ENCODE results near the gene STK39. TPM values are rescaled to one million over a fixed set of nuclear protein-coding genes. Genes with fewer than 3 reads are reported as not detected.
A peak's percentile ranks its signal among the peaks of the same experiment; 100 is the strongest.
"Not testable (repeated sequence)": the region's sequence is repeated elsewhere in the genome, so short reads cannot be mapped to it uniquely, and the experiment has no call there.

The STK39 gene
- total RNA-seq, result 13.8 and 19.3 TPM in 2 replicates

GRCh38 chr2:168247341-168248261 is at the start of gene STK39:
Gene STK39, minus strand, starts transcription at chr2:168247595. Its CDS starts 160 bp downstream, at chr2:168247435.
- peak; percentile 59 for DNase-seq (ENCODE audit: low read depth)

- DNase-seq (ENCODE audit: low read depth), result no peak
These were observed 47.7 kb upstream of the STK39 start for GRCh38 chr2:168295051-168295450.

- no peak for DNase-seq (ENCODE audit: low read depth)
These were observed 47.0 kb upstream of the STK39 start for GRCh38 chr2:168294409-168294808.

- no peak for DNase-seq (ENCODE audit: low read depth)
These were observed 46.4 kb upstream of the STK39 start for GRCh38 chr2:168293766-168294165.

- no peak for DNase-seq (ENCODE audit: low read depth)
These were observed 43.0 kb upstream of the STK39 start for GRCh38 chr2:168290391-168290790.

GRCh38 chr2:168289880-168290279 is 42.5 kb upstream of the STK39 start:
- DNase-seq (ENCODE audit: low read depth), result no peak

GRCh38 chr2:168286535-168286934 is 39.1 kb upstream of the STK39 start:
- peak; percentile 71 for DNase-seq (ENCODE audit: low read depth)

GRCh38 chr2:168278424-168278888 is 31.1 kb upstream of the STK39 start:
- DNase-seq (ENCODE audit: low read depth), result peak; percentile 90

- peak; percentile 34 for DNase-seq (ENCODE audit: low read depth)
These were observed 29.9 kb upstream of the STK39 start for GRCh38 chr2:168277276-168277675.

GRCh38 chr2:168272225-168272624 is 24.8 kb upstream of the STK39 start:
- peak; percentile 6 for DNase-seq (ENCODE audit: low read depth)

GRCh38 chr2:168262926-168263325 is 15.5 kb upstream of the STK39 start:
- not testable (repeated sequence) for DNase-seq (ENCODE audit: low read depth)

- no peak for DNase-seq (ENCODE audit: low read depth)
These were observed 9.1 kb upstream of the STK39 start for GRCh38 chr2:168256448-168256847.

- no peak for DNase-seq (ENCODE audit: low read depth)
These were observed 8.5 kb upstream of the STK39 start for GRCh38 chr2:168255866-168256265.

GRCh38 chr2:168255103-168255502 is 7.7 kb upstream of the STK39 start:
- no peak for DNase-seq (ENCODE audit: low read depth)

- no peak for DNase-seq (ENCODE audit: low read depth)
These were observed 7.0 kb upstream of the STK39 start for GRCh38 chr2:168254158-168254935.

GRCh38 chr2:168253379-168253778 is 6.0 kb upstream of the STK39 start:
- DNase-seq (ENCODE audit: low read depth), result no peak

- no peak for DNase-seq (ENCODE audit: low read depth)
These were observed 5.6 kb upstream of the STK39 start for GRCh38 chr2:168252976-168253375.

- DNase-seq (ENCODE audit: low read depth), result peak; percentile 30
These were observed 683 bp downstream of the STK39 start for GRCh38 chr2:168246483-168247340.

GRCh38 chr2:168246072-168246482 is 1.3 kb downstream of the STK39 start:
- no peak for DNase-seq (ENCODE audit: low read depth)

GRCh38 chr2:168245074-168245825 is 2.1 kb downstream of the STK39 start:
- DNase-seq (ENCODE audit: low read depth), result peak; percentile 58

GRCh38 chr2:168244318-168244717 is 3.1 kb downstream of the STK39 start:
- peak; percentile 76 for DNase-seq (ENCODE audit: low read depth)
